Spleen (tissue), 11 donors: ENCODE data around the gene SORCS2. TPM values are rescaled to one million over a fixed set of nuclear protein-coding genes. Genes with fewer than 3 reads are reported as not detected.

Experiments
- DNase-seq: peaks from one replicate; pipeline ENCODE4 v3.0.0-alpha.2; 2020
- H3K27ac ChIP-seq, 8 donors: fragments of 200-600 bp; sonication (generic) in 7 of 8; 1 replicate in 4 of 8; 2 replicates in 4 of 8; pipeline versions ENCODE4 v1.5.0 to v1.8.0; 2016 to 2021; ENCODE audit warnings: inconsistent platforms in 4 of 8, mild to moderate bottlenecking in 4 of 8, moderate library complexity in 1 of 8
- H3K27me3 ChIP-seq, 7 donors: fragments of 200-600 bp; sonication (generic) in 6 of 7; replicated peaks in 1 of 7; 1 replicate in 4 of 7; 2 replicates in 3 of 7; pipeline versions ENCODE4 v1.5.0 to v1.8.0; 2016 to 2021; ENCODE audit warnings: inconsistent platforms in 3 of 7, mild to moderate bottlenecking in 1 of 7
- H3K36me3 ChIP-seq, 6 donors: fragments of 200-600 bp; sonication (generic) in 5 of 6; 1 replicate in 4 of 6; 2 replicates in 2 of 6; pipeline versions ENCODE4 v1.5.0 to v1.8.0; 2016 to 2021; ENCODE audit warnings: inconsistent platforms in 2 of 6
- H3K4me1 ChIP-seq, 6 donors: fragments of 200-600 bp; sonication (generic) in 5 of 6; 1 replicate in 3 of 6; 2 replicates in 3 of 6; pipeline versions ENCODE4 v1.5.0 to v1.8.0; 2016 to 2021; ENCODE audit warnings: inconsistent platforms in 3 of 6
- H3K4me3 ChIP-seq, 8 donors: fragments of 200-600 bp; sonication (generic) in 7 of 8; 1 replicate in 4 of 8; 2 replicates in 4 of 8; pipeline versions ENCODE4 v1.5.0 to v1.8.0; 2016 to 2021; ENCODE audit warnings: inconsistent platforms in 4 of 8, mild to moderate bottlenecking in 4 of 8, moderate library complexity in 2 of 8
- H3K9me3 ChIP-seq, 8 donors: fragments of 200-600 bp; sonication (generic) in 7 of 8; 1 replicate in 4 of 8; 2 replicates in 4 of 8; pipeline versions ENCODE4 v1.5.0 to v1.8.0; 2016 to 2021; ENCODE audit warnings: inconsistent platforms in 4 of 8
- POLR2A ChIP-seq, 3 donors: fragments of 450-650 bp; IDR thresholded peaks; one replicate each; pipeline ENCODE4 v1.5.1; 2017; ENCODE audit warnings: antibody characterized with exemption in 3 of 3, mild to moderate bottlenecking in 1 of 3
- POLR2AphosphoS5 ChIP-seq, 3 donors: sonication (generic); formaldehyde crosslinking; IDR thresholded peaks; one replicate each; pipeline ENCODE4 v1.5.1; 2017; ENCODE audit warnings: antibody characterized with exemption in 3 of 3
- WGBS, 5 donors: extraction: QIAGEN DNeasy Blood & Tissue Kit in 3 of 5; methylation state at CpG; one replicate each; pipeline versions ENCODE4 v1.1.5 to v1.1.7; 2013 to 2018; 5-methylcytosine and 5-hydroxymethylcytosine counted together
- intact Hi-C: fragments of 100-400 bp; cut with DNase I; formaldehyde crosslinking; loops from one replicate; pipeline ENCODE4 v1.15.0; 2023; ENCODE audit warnings: low total_unique reads
- polyA plus RNA-seq, 3 donors: library from polyadenylated mRNA; stranded (reverse); fragments of 200-250 nt; gene quantifications; one replicate each; pipeline ENCODE4 v1.2.1, GENCODE V29; 2013
- total RNA-seq, 7 donors: library from RNA; depleted of rRNA in 3 of 7; stranded (reverse); fragments of >200 nt in 3 of 7; fragmentation: NEBNext Ultra II Directional in 4 of 7; extraction: Animal tissue kit (Norgen Biotek cat#: 25700) in 4 of 7; gene quantifications; one replicate each; pipeline versions ENCODE4 v1.1.0 to v1.2.1, GENCODE V29; 2016 to 2021
- TF ChIP-seq, protein P1 (sequence below), 11 experiments: fragments of 200-600 bp in 7 of 11; fragments of 450-650 bp in 4 of 11; sonication (generic) in 4 of 11; IDR thresholded peaks in 8 of 11; conservative IDR thresholded peaks in 3 of 11; 1 replicate in 7 of 11; 2 replicates in 4 of 11; pipeline versions ENCODE4 v1.4.0 to v1.8.0; 2016 to 2021; ENCODE audit warnings: antibody characterized with exemption in 11 of 11, inconsistent platforms in 4 of 11, mild to moderate bottlenecking in 1 of 11
- donor health status: healthy with polysubstance abuse.
- donor health status: DM: no; HTN: no; CAD: no; lungs with moderate emphysema.
- donor health status: DM: no; HTN: no; CAD: no.
- donor health status: Bipolar disorder and iron deficiency.
- donor health status: healthy.
- donor health status: DM: no; HTN: no; CAD: no.
- donor health status: DM: yes; HTN: yes; CAD: no.

The SORCS2 gene
- total and polyA plus RNA-seq, 10 donors = 0.33 to 1.6 (median 0.60) TPM

DNA sequence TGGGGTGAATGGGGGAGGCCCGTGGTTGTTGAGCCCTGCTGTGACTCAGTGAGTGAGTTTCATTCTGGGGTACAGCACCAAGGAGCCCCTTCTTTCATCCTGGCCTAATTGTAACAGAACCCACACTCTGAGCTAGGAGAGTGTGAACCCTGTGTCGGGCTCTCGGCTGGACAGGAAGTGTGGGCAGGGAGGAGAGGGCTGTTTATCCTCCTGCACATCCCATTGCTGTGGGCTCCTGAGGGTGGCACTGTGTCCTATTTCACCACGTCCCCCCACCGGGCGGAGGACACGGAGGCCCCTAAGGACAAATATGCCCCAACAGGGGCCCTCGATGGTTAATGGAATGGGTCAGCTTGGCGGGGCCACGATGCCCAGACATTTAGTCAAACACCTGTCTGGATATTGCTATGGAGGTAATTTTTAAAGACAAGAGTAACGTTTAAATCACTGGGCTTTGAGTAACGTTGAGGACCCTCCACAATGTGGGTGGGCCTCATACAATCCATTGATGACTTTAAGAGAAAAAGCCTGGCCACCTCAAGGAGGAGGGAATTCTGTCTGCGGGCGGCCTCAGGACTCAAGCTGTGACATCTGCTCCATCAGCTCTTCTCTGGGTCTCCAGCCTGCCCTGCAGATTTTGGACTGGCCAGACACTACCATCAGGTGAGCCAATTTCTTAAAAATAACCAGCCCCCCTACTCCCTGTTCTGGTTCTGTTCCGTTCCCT lies 46.1 kb upstream of the SORCS2 start:
- no peak for DNase-seq
- TF ChIP-seq POLR2A (IDR thresholded peaks at IDR 0.05) (no peak), POLR2AphosphoS5 (IDR thresholded peaks at IDR 0.05) (no peak)
- TF ChIP-seq, protein P1, sequence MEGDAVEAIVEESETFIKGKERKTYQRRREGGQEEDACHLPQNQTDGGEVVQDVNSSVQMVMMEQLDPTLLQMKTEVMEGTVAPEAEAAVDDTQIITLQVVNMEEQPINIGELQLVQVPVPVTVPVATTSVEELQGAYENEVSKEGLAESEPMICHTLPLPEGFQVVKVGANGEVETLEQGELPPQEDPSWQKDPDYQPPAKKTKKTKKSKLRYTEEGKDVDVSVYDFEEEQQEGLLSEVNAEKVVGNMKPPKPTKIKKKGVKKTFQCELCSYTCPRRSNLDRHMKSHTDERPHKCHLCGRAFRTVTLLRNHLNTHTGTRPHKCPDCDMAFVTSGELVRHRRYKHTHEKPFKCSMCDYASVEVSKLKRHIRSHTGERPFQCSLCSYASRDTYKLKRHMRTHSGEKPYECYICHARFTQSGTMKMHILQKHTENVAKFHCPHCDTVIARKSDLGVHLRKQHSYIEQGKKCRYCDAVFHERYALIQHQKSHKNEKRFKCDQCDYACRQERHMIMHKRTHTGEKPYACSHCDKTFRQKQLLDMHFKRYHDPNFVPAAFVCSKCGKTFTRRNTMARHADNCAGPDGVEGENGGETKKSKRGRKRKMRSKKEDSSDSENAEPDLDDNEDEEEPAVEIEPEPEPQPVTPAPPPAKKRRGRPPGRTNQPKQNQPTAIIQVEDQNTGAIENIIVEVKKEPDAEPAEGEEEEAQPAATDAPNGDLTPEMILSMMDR (IDR thresholded peaks at IDR 0.05 in 8 of 11, conservative IDR thresholded peaks at IDR 0.05 in 3 of 11) = no peak
- peaks cover 0 to 2% (median 0%) of the 10 kb centered on the region in 6 donors for H3K4me1 ChIP-seq
- WGBS, 5 donors = 63 to 70% (median 65%) methylated on average over 15 of the region's 15 CpGs
- H3K9me3 ChIP-seq = no peaks in the 10 kb centered on the region
- no peaks in the 10 kb centered on the region for H3K36me3 ChIP-seq
- H3K27ac ChIP-seq = no peak overlapping the region
- no peak overlapping the region for H3K4me3 ChIP-seq
- H3K27me3 ChIP-seq = peaks cover 0 to 47% (median 0%) of the 10 kb centered on the region in 7 donors
- intact Hi-C loops = no loop called here

DNA sequence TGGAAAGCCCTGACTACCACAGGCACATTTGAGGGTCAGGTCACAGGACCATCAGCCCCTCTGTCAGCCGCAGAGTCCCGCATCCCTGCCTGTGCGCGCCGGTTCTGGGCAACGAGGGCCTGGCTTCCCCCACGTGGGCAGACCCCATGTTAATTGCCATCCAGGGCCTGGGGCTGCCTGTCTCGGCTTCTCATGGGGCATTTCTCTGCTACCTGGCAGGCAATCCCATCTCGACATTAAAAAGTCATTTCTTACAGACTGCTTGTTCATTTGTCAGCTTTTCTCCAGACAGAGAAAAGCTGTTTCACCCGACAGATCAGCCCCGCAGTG lies 45.6 kb upstream of the SORCS2 start:
- no peak for DNase-seq
- H3K4me3 ChIP-seq = no peak overlapping the region
- H3K27me3 ChIP-seq = peaks cover 0 to 50% (median 0%) of the 10 kb centered on the region in 7 donors
- intact Hi-C loops = no loop called here
- H3K9me3 ChIP-seq = no peaks in the 10 kb centered on the region
- no peak overlapping the region for H3K27ac ChIP-seq
- H3K4me1 ChIP-seq = no peaks in the 10 kb centered on the region
- 76 to 84% (median 80%) methylated on average over 11 of the region's 11 CpGs for WGBS, 5 donors
- no peaks in the 10 kb centered on the region for H3K36me3 ChIP-seq
- no peak for TF ChIP-seq POLR2AphosphoS5 (IDR thresholded peaks at IDR 0.05)

DNA sequence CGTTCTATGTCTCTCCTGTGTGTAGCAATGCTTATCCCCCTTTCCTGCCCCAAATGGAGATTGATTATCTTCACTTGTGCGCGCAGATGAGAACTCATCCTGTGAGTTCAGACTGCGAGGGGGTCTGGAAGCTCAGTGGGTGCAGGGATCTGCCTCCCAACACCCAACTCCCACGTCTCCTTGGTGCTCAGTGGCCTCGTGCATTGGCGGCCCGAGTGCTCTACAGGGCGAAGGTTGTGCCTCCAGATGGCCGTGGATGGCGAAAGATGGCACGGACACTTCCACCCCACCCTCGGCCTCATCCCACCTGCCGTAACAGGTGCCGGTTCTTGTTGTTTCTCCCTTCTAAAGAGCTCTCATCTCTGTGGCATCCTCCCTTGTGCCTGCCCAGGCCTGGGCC lies 45.1 kb upstream of the SORCS2 start:
- Histone ChIP-seq H3K4me1 (no peaks in the 10 kb centered on the region), H3K9me3 (no peaks in the 10 kb centered on the region), H3K36me3 (no peaks in the 10 kb centered on the region), H3K27ac (no peak overlapping the region), H3K4me3 (no peak overlapping the region), H3K27me3 (peaks cover 0 to 50% (median 0%) of the 10 kb centered on the region in 7 donors)
- 83 to 90% (median 87%) methylated on average over 15 of the region's 15 CpGs for WGBS, 5 donors
- intact Hi-C loops = no loop called here
- DNase-seq = no peak
- TF ChIP-seq, protein P1 (IDR thresholded peaks at IDR 0.05 in 8 of 11, conservative IDR thresholded peaks at IDR 0.05 in 3 of 11) = no peak
- no peak for TF ChIP-seq POLR2AphosphoS5 (IDR thresholded peaks at IDR 0.05)
- no peak for TF ChIP-seq POLR2A (IDR thresholded peaks at IDR 0.05)

DNA sequence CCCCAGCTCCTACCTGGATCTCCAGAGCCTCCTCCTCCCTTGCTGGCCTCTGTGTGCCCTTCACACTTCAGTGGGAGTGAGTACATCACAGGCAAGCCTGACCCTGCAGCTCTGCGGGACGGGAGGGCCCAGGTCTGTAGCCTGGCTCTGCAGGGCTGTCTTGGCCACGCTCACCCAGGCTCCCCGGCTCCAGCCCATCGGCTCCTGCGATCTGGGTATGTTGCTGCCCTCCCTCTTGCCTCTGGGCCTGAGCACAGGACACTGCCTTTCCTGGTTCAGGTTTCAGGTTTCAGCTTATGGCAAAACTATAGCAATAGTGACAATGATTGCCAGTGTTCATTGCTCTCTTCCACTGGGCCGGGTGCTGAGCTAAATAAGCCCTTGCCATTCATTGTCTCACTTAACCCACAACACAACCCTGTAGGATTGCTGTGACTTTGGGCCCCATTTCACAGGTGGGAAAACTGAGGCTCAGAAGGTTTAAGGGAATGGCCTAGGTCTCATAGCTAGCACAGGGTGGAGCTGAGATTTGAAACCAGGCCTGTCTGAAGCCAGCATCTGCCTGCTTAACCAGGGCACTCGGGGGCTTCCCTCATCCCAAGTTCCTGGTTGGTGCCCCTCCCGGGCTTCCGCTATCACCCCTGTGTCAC lies 44.6 kb upstream of the SORCS2 start:
- TF ChIP-seq POLR2A (IDR thresholded peaks at IDR 0.05) (no peak), POLR2AphosphoS5 (IDR thresholded peaks at IDR 0.05) (no peak)
- TF ChIP-seq, protein P1 (IDR thresholded peaks at IDR 0.05 in 8 of 11, conservative IDR thresholded peaks at IDR 0.05 in 3 of 11) = no peak
- Histone ChIP-seq H3K9me3 (no peaks in the 10 kb centered on the region), H3K4me1 (no peaks in the 10 kb centered on the region), H3K27me3 (peaks cover 0 to 50% (median 0%) of the 10 kb centered on the region in 7 donors), H3K36me3 (no peaks in the 10 kb centered on the region), H3K27ac (no peak overlapping the region), H3K4me3 (no peak overlapping the region)
- WGBS, 5 donors = 86 to 95% (median 91%) methylated on average over 8 to 10 of the region's 10 CpGs
- DNase-seq = no peak
- intact Hi-C loops = no loop called here
